Right lobe of liver (tissue), 6 donors: ENCODE measurements around the gene GSDME. TPM values are rescaled to one million over a fixed set of nuclear protein-coding genes. Genes with fewer than 3 reads are reported as not detected.

Source experiments
- ATAC-seq, 4 donors: fragments of 200-7000 bp; cut with Tn5 transposase; one replicate each; pipeline ENCODE4 v1.9.1; 2020; ENCODE audit warnings: mild to moderate bottlenecking in 4 of 4, moderate library complexity in 4 of 4
- DNase-seq, 3 donors: peaks; one replicate each; pipeline ENCODE4 v3.0.0-alpha.2; 2020
- H3K27ac ChIP-seq, 3 donors: fragments of 200-600 bp; one replicate each; pipeline ENCODE4 v1.8.0; 2022
- H3K27me3 ChIP-seq, 2 donors: fragments of 200-600 bp; one replicate each; pipeline ENCODE4 v1.8.0; 2022
- H3K36me3 ChIP-seq, 4 donors: fragments of 200-600 bp; sonication (generic) in 1 of 4; one replicate each; pipeline versions ENCODE4 v1.5.1 to v1.8.0; 2017 to 2022; ENCODE audit warnings: control low read depth in 1 of 4
- H3K4me1 ChIP-seq, 4 donors: fragments of 200-600 bp; sonication (generic) in 1 of 4; one replicate each; pipeline versions ENCODE4 v1.5.1 to v1.8.0; 2017 to 2022; ENCODE audit warnings: control low read depth in 1 of 4
- H3K4me3 ChIP-seq, 3 donors: fragments of 200-600 bp; one replicate each; pipeline ENCODE4 v1.8.0; 2022
- H3K9me3 ChIP-seq, 4 donors: fragments of 200-600 bp; sonication (generic) in 1 of 4; one replicate each; pipeline versions ENCODE4 v1.5.1 to v1.8.0; 2017 to 2022; ENCODE audit warnings: control low read depth in 1 of 4
- CTCF ChIP-seq, 4 donors: fragments of 200-600 bp in 3 of 4; fragments of 450-650 bp in 1 of 4; IDR thresholded peaks; one replicate each; pipeline versions ENCODE4 v1.5.1 to v1.8.0; 2016 to 2022; ENCODE audit warnings: antibody characterized with exemption in 4 of 4, mild to moderate bottlenecking in 2 of 4
- POLR2A ChIP-seq: fragments of 450-650 bp; IDR thresholded peaks from one replicate; pipeline ENCODE4 v1.6.1; 2017; ENCODE audit warnings: antibody characterized with exemption, mild to moderate bottlenecking
- WGBS: methylation state at CpG from one replicate; pipeline ENCODE4 v1.1.6; 2018; ENCODE audit warnings: low coverage, low lambda C conversion rate; ENCODE audit not compliant: insufficient coverage; ENCODE audit errors: missing lambda C conversion rate; 5-methylcytosine and 5-hydroxymethylcytosine counted together
- intact Hi-C, 2 donors: fragments of 100-400 bp; cut with DNase I; formaldehyde crosslinking; loops; one replicate each; pipeline versions ENCODE4 v1.11.2 to v1.14.1; 2022
- total RNA-seq, 6 experiments: library from RNA; depleted of rRNA in 2 of 6; stranded (reverse); fragments of >200 nt in 2 of 6; fragmentation: NEBNext Ultra II Directional in 3 of 6; extraction: Animal tissue kit (Norgen Biotek cat#: 25700) in 3 of 6; gene quantifications; one replicate each; pipeline versions ENCODE4 v1.1.0 to v1.2.4, GENCODE V29; 2016 to 2023
- donor health status: DM: no; HTN: yes; CAD: no.
- donor health status: DM: no; HTN: no; CAD: no.
- donor health status: DM: no; HTN: no; CAD: no.
- donor health status: DM: no; HTN: yes; CAD: no.
- donor health status: DM: no; HTN: yes; CAD: no.

Gene GSDME
- total RNA-seq, 6 experiments from 2014 or later, result 3.1 to 10.2 (median 5.8) TPM

- ATAC-seq, result no peak
- Histone ChIP-seq H3K36me3 (no peaks in the 10 kb centered on the region), H3K4me3 (no peak overlapping the region), H3K27ac (no peak overlapping the region), H3K9me3 (peaks cover 0 to 6% (median 0%) of the 10 kb centered on the region in 4 donors), H3K4me1 (no peaks in the 10 kb centered on the region), H3K27me3 (no peaks in the 10 kb centered on the region)
- no peak for DNase-seq
- TF ChIP-seq POLR2A (no peak), CTCF (IDR thresholded peaks at IDR 0.05) (no peak)
- 82% methylated on average over 12 of the region's 14 CpGs for WGBS
- intact Hi-C loops, result no loop called here
Measured at GRCh38 chr7:24741679-24742505, 15.4 kb downstream of the GSDME start.

GRCh38 chr7:24740871-24741270 lies 16.4 kb downstream of the GSDME start:
- no peak overlapping the region for H3K27ac ChIP-seq
- no peaks in the 10 kb centered on the region for H3K27me3 ChIP-seq
- H3K36me3 ChIP-seq, result no peaks in the 10 kb centered on the region
- peaks cover 0 to 6% (median 0%) of the 10 kb centered on the region in 4 donors for H3K9me3 ChIP-seq
- H3K4me1 ChIP-seq, result no peaks in the 10 kb centered on the region
- WGBS, result 94% methylated on average over 9 of the region's 9 CpGs
- ATAC-seq (no peak), DNase-seq (no peak)
- intact Hi-C loops, result no loop called here
- TF ChIP-seq CTCF (IDR thresholded peaks at IDR 0.05) (no peak), POLR2A (no peak)
- H3K4me3 ChIP-seq, result no peak overlapping the region

GRCh38 chr7:24739306-24739705 lies 18.0 kb downstream of the GSDME start:
- no peak overlapping the region for H3K27ac ChIP-seq
- intact Hi-C loops, result no loop called here
- TF ChIP-seq CTCF (IDR thresholded peaks at IDR 0.05), result no peak
- TF ChIP-seq POLR2A, result no peak
- H3K4me1 ChIP-seq, result no peaks in the 10 kb centered on the region
- WGBS, result 75% methylated on average over 1 of the region's 1 CpG
- DNase-seq (no peak), ATAC-seq (no peak)
- H3K9me3 ChIP-seq, result peaks cover 0 to 6% (median 0%) of the 10 kb centered on the region in 4 donors
- H3K4me3 ChIP-seq, result no peak overlapping the region
- no peaks in the 10 kb centered on the region for H3K36me3 ChIP-seq
- no peaks in the 10 kb centered on the region for H3K27me3 ChIP-seq

GRCh38 chr7:24738577-24738976 lies 18.7 kb downstream of the GSDME start:
- Histone ChIP-seq H3K27ac (no peak overlapping the region), H3K4me3 (no peak overlapping the region), H3K4me1 (peaks cover 0 to 1% (median 0%) of the 10 kb centered on the region in 4 donors), H3K27me3 (no peaks in the 10 kb centered on the region), H3K36me3 (no peaks in the 10 kb centered on the region), H3K9me3 (peaks cover 0 to 6% (median 0%) of the 10 kb centered on the region in 4 donors)
- intact Hi-C loops, result no loop called here
- WGBS, result 71% methylated on average over 1 of the region's 1 CpG
- no peak for DNase-seq
- no peak for ATAC-seq
- TF ChIP-seq CTCF (IDR thresholded peaks at IDR 0.05) (no peak), POLR2A (no peak)
